ENCODE measurements around the gene SDHAF1. TPM values are rescaled to one million over a fixed set of nuclear protein-coding genes. Genes with fewer than 3 reads are reported as not detected.

SDHAF1 gene
- total and polyA plus RNA-seq, 2 of the 8 experiments (the other 6 are each of a cell fraction or from before 2014, with no cell fraction given): 16.0 to 21.3 TPM

DNA sequence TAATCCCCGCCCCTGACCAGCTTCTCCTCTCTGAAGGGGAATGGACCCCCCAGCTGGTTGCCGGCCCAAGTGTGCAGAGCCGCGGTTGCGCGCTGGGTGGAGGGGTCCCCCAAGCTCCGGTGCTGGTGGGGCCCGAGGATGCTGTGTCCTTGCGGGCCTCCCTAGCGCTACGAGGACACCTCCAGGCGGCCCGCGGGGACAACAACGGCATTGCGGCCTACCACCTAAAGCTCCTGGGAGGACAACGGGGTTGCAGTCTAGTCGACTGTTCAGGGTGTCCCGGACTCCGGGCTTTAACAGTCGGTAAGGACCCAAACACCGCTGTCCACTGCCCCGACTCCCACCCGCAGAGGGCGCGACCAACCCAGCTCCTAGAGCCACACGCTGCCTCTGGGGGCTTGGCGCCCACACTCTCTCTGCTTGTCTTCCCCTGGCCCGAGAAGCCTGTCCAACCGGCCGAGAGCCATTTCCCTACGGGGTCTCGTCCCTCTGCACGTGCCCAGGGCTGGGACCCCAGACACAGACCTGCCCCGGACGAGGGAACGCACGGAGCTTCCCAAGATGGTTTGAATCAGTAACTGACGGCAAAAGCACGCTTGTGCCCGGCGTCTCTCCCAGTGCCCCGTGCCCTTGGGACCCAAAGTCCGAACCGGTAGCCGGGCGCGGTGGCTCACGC, 927 bp upstream of the SDHAF1 start:
- no peak overlapping the region for H2AFZ ChIP-seq (ENCODE audit: low read length)
- H3K4me3 ChIP-seq (ENCODE audit: extremely low read depth in 1 of 4, insufficient read depth in 2 of 4, low read depth in 3 of 4, low read length in 4 of 4): no peak overlapping the region
- no peaks in the 10 kb centered on the region for H3K36me3 ChIP-seq (ENCODE audit: control insufficient read depth in 2 of 4, insufficient read depth in 4 of 4, low read length in 3 of 4)
- H2BK120ac ChIP-seq (replicated peaks; ENCODE audit: low read depth, low read length): no peak overlapping the region
- no peak overlapping the region for H3K9ac ChIP-seq (replicated peaks in 1 of 4; ENCODE audit: extremely low read depth in 1 of 4, low read depth in 3 of 4, low read length in 3 of 4)
- H3K23me2 ChIP-seq (ENCODE audit: low read depth, low read length): peaks cover 7% of the 10 kb centered on the region; the same call in 1 of the 2 replicates
- no peak for FAIRE-seq
- no peak overlapping the region for H3K4ac ChIP-seq (replicated peaks; ENCODE audit: insufficient read length, low read depth, low read length)
- H3K79me1 ChIP-seq (ENCODE audit: low read depth, low read length): peaks cover 11% of the 10 kb centered on the region
- H2BK5ac ChIP-seq (ENCODE audit: low read depth, low read length): no peak overlapping the region
- no peak overlapping the region for H4K91ac ChIP-seq (replicated peaks; ENCODE audit: insufficient read length, low read length)
- H3K27ac ChIP-seq (ENCODE audit: low read depth, low read length): no peak overlapping the region
- no peak overlapping the region for H2AK5ac ChIP-seq (ENCODE audit: low read depth, low read length)
- no peak overlapping the region for H2BK15ac ChIP-seq (ENCODE audit: low read length)
- ChIA-PET POLR2A (ENCODE audit: partially characterized antibody) (interaction anchor here (0.6 to 1.4 kb wide), 7 partner anchors 13 to 121 kb away, joined by 3 to 5 read pairs (median 4); partner anchors contain the start of genes POLR2I and TBCB), CTCF (ENCODE audit: partially characterized antibody) (interaction anchor here (0.6 to 2.6 kb wide), 18 partner anchors 8 to 445 kb away, joined by 3 to 18 read pairs (median 4); no protein-coding TSS in a partner anchor)
- peaks cover 0 to 9% of the 10 kb centered on the region in 2 experiments; a peak in 2 of 4 replicates for H3K79me2 ChIP-seq (ENCODE audit: control insufficient read depth in 1 of 2, insufficient read depth in 2 of 2, low read length in 2 of 2)
- H3K27me3 ChIP-seq (replicated peaks in 1 of 4; ENCODE audit: control insufficient read depth in 3 of 4, extremely low read depth in 1 of 4, insufficient read depth in 3 of 4, low read length in 3 of 4): no peaks in the 10 kb centered on the region
- H3K4me2 ChIP-seq (ENCODE audit: insufficient read depth in 1 of 2, low read depth in 2 of 2, low read length in 2 of 2): peak overlapping the region in 1 of 2 experiments; percentile 84; a peak in 1 of 4 replicates
- H3K23ac ChIP-seq (ENCODE audit: insufficient read length): no peak overlapping the region
- no peaks in the 10 kb centered on the region for H3K9me3 ChIP-seq (ENCODE audit: insufficient read depth in 2 of 2, low read depth in 1 of 2, low read length in 1 of 2)
- TF ChIP-seq RAD21 (IDR thresholded peaks at IDR 0.05 in 1 of 2, conservative IDR thresholded peaks at IDR 0.05 in 1 of 2; ENCODE audit: low read depth in 2 of 2, low read length in 2 of 2): peak; percentile 62 to 76
- no peak for TF ChIP-seq EZH2 (IDR thresholded peaks at IDR 0.05; ENCODE audit: low read depth, low read length, severe bottlenecking)
- TF ChIP-seq, protein P1, sequence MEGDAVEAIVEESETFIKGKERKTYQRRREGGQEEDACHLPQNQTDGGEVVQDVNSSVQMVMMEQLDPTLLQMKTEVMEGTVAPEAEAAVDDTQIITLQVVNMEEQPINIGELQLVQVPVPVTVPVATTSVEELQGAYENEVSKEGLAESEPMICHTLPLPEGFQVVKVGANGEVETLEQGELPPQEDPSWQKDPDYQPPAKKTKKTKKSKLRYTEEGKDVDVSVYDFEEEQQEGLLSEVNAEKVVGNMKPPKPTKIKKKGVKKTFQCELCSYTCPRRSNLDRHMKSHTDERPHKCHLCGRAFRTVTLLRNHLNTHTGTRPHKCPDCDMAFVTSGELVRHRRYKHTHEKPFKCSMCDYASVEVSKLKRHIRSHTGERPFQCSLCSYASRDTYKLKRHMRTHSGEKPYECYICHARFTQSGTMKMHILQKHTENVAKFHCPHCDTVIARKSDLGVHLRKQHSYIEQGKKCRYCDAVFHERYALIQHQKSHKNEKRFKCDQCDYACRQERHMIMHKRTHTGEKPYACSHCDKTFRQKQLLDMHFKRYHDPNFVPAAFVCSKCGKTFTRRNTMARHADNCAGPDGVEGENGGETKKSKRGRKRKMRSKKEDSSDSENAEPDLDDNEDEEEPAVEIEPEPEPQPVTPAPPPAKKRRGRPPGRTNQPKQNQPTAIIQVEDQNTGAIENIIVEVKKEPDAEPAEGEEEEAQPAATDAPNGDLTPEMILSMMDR (IDR thresholded peaks at IDR 0.05; ENCODE audit: control extremely low read depth in 1 of 3, insufficient read depth in 1 of 3, low read depth in 1 of 3, low read length in 3 of 3): peak; percentile 51 to 58 (median 55)
- DNase-seq (ENCODE audit: low read depth in 1 of 2, low spot score in 2 of 2): peak in 1 of 2 experiments; percentile 73
- H4K5ac ChIP-seq (ENCODE audit: insufficient read length, low read depth, low read length): no peak overlapping the region
- no peak overlapping the region for H2BK20ac ChIP-seq (ENCODE audit: low read length)
- no peak overlapping the region for H3K14ac ChIP-seq (ENCODE audit: insufficient read length)
- WGBS, 2 experiments (ENCODE audit: extremely low coverage in 1 of 2, insufficient coverage in 1 of 2, insufficient read length in 1 of 2, insufficient replicate concordance in 2 of 2, low coverage in 1 of 2, low lambda C conversion rate in 2 of 2, missing lambda C conversion rate in 1 of 2): 79% methylated on average over 49 of the region's 49 CpGs; no CpG with 5 or more reads in 1 of the 2 experiments
- peaks cover 0 to 8% of the 10 kb centered on the region in 2 experiments for H4K20me1 ChIP-seq (replicated peaks in 1 of 2; ENCODE audit: control insufficient read depth in 1 of 2, insufficient read depth in 2 of 2, low read length in 2 of 2)
- H3K18ac ChIP-seq (ENCODE audit: extremely low read depth, low read length): no peak overlapping the region; the same call in 1 of the 2 replicates
- H2BK12ac ChIP-seq (ENCODE audit: low read depth, low read length): 0 out of 2 replicates have a peak overlapping the region, but pooled peaks have one; percentile 27
- H4K8ac ChIP-seq (ENCODE audit: extremely low read depth, insufficient read depth, low read length): peak overlapping the region; percentile 88
- H3K56ac ChIP-seq (replicated peaks; ENCODE audit: insufficient read length, low read depth, low read length): no peak overlapping the region
- peaks cover 0 to 5% (median 1%) of the 10 kb centered on the region in 4 experiments; a peak in 4 of 7 replicates for H3K4me1 ChIP-seq (replicated peaks in 1 of 4; ENCODE audit: control insufficient read depth in 3 of 4, insufficient read depth in 4 of 4, low read length in 3 of 4)

Measured in H1 (cell line).